GM18858 (cell line): ENCODE measurements around the gene PPL.

Experiments
- ATAC-seq: cut with Tn5 transposase; IDR thresholded peaks from one replicate; pipeline ENCODE4 v1.9.1; 2021; ENCODE audit not compliant: unreplicated experiment

Gene PPL

GRCh38 chr16:4891097-4891885 lies 45.7 kb downstream of the PPL start:
- no peak for ATAC-seq

GRCh38 chr16:4890686-4891085 lies 46.3 kb downstream of the PPL start:
- no peak for ATAC-seq

GRCh38 chr16:4890026-4890425 lies 46.9 kb downstream of the PPL start:
- ATAC-seq = no peak

GRCh38 chr16:4888428-4889135 lies 48.4 kb downstream of the PPL start:
- ATAC-seq = no peak

GRCh38 chr16:4886151-4886550 lies 50.8 kb downstream of the PPL start:
- ATAC-seq = no peak

GRCh38 chr16:4884972-4885874 lies 51.7 kb downstream of the PPL start:
- ATAC-seq = no peak

- no peak for ATAC-seq
These were observed 52.7 kb downstream of the PPL start for GRCh38 chr16:4884209-4884608.

- no peak for ATAC-seq
These were observed 53.4 kb downstream of the PPL start for GRCh38 chr16:4883501-4883900.

- no peak for ATAC-seq
These were observed 54.2 kb downstream of the PPL start for GRCh38 chr16:4882633-4883285.

GRCh38 chr16:4882000-4882632 lies 54.8 kb downstream of the PPL start:
- no peak for ATAC-seq

GRCh38 chr16:4880006-4880580 lies 56.9 kb downstream of the PPL start:
- ATAC-seq = no peak

- no peak for ATAC-seq
These were observed 57.9 kb downstream of the PPL start for GRCh38 chr16:4879049-4879448.

GRCh38 chr16:4877380-4877685 lies 59.6 kb downstream of the PPL start:
- no peak for ATAC-seq

- no peak for ATAC-seq
These were observed 60.1 kb downstream of the PPL start for GRCh38 chr16:4876646-4877379.

GRCh38 chr16:4874666-4875065 lies 62.3 kb downstream of the PPL start:
- no peak for ATAC-seq

- no peak for ATAC-seq
These were observed 63.9 kb downstream of the PPL start for GRCh38 chr16:4873091-4873490.

GRCh38 chr16:4871071-4871470 lies 65.9 kb downstream of the PPL start:
- ATAC-seq = no peak

- no peak for ATAC-seq
These were observed 66.7 kb downstream of the PPL start for GRCh38 chr16:4870138-4870671.

GRCh38 chr16:4869147-4869805 lies 67.7 kb downstream of the PPL start:
- no peak for ATAC-seq
